ENCODE results near the gene SPATA12. TPM values are rescaled to one million over a fixed set of nuclear protein-coding genes. Genes with fewer than 3 reads are reported as not detected.

The SPATA12 gene
- total RNA-seq, 1 donor from 2014 or later: not detected

DNA sequence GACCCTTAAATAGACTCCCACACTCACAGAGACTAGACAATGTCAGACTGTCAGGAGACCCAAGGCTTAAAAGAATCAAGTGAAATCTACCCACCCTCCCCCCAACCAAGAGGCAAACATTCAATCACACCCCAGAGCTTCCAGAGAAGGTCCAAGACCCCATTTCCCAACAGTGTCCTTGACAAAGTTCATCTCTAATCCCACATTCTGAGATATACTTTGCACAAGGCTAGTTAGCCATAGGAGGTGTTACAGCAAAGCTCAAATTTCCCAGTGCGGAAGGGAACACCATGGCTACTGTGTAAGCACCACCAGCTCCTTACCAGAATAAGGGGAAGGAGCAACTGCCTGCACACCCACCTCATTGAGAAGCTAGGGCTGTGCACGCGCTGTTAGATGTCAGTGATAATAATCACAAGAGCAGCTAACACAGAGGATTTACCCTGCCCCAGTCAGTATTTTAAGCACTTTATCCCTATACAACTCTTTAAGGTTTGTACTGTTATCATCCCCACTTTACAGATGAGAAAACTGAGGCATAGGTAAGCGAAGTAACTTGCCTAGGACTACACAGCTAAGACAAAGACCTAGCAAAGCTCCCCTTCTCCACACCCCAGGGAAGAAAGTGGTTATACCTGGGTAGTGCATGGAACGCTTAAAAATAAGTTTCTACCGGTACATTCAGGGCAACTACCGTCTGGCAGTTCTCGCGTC, 17.3 kb downstream of the SPATA12 start:
- H3K36me3 ChIP-seq: no peaks in the 10 kb centered on the region
- peaks cover 3 to 8% of the 10 kb centered on the region in 2 donors for H3K4me1 ChIP-seq
- DNase-seq (ENCODE audit: low spot score in 2 of 2): no peak
- no peaks in the 10 kb centered on the region for H3K27me3 ChIP-seq
- H3K9me3 ChIP-seq: no peaks in the 10 kb centered on the region
- peak overlapping the region; percentile 85 to 94 for H3K4me3 ChIP-seq
- TF ChIP-seq, protein P1, sequence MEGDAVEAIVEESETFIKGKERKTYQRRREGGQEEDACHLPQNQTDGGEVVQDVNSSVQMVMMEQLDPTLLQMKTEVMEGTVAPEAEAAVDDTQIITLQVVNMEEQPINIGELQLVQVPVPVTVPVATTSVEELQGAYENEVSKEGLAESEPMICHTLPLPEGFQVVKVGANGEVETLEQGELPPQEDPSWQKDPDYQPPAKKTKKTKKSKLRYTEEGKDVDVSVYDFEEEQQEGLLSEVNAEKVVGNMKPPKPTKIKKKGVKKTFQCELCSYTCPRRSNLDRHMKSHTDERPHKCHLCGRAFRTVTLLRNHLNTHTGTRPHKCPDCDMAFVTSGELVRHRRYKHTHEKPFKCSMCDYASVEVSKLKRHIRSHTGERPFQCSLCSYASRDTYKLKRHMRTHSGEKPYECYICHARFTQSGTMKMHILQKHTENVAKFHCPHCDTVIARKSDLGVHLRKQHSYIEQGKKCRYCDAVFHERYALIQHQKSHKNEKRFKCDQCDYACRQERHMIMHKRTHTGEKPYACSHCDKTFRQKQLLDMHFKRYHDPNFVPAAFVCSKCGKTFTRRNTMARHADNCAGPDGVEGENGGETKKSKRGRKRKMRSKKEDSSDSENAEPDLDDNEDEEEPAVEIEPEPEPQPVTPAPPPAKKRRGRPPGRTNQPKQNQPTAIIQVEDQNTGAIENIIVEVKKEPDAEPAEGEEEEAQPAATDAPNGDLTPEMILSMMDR (IDR thresholded peaks at IDR 0.05): no peak
- peak overlapping the region in 1 of 2 donors; percentile 10 for H3K27ac ChIP-seq
- intact Hi-C loops (cut with DNase I): loop anchor here (2.0 kb wide), 1 partner anchor 81 kb away; no protein-coding TSS in a partner anchor

DNA sequence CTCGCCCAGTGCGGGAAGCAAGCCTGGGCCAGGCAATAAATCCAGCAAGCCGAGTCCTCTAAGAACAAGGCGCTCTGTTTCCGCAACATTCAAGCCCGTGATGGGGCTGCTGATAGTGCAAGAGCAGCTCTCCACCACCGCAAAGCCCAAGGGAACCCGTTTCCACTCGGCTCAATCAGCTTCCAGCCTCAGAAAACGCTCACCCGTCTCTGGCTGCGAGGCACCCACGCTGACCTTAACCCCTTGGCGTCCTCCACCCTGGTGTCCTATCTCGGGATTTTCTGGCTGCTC, 17.8 kb downstream of the SPATA12 start:
- intact Hi-C loops (cut with DNase I): loop anchor here (2.0 kb wide), 1 partner anchor 81 kb away; no protein-coding TSS in a partner anchor
- no peaks in the 10 kb centered on the region for H3K27me3 ChIP-seq
- peaks cover 3 to 8% of the 10 kb centered on the region in 2 donors for H3K4me1 ChIP-seq
- no peaks in the 10 kb centered on the region for H3K36me3 ChIP-seq
- TF ChIP-seq, protein P1 (IDR thresholded peaks at IDR 0.05): peak in 1 of 3 experiments; percentile 2
- peak overlapping the region in 1 of 2 donors; percentile 10 for H3K27ac ChIP-seq
- peak in 1 of 2 donors; percentile 80 for DNase-seq (ENCODE audit: low spot score in 2 of 2)
- no peaks in the 10 kb centered on the region for H3K9me3 ChIP-seq
- H3K4me3 ChIP-seq: peak overlapping the region; percentile 85 to 94

DNA sequence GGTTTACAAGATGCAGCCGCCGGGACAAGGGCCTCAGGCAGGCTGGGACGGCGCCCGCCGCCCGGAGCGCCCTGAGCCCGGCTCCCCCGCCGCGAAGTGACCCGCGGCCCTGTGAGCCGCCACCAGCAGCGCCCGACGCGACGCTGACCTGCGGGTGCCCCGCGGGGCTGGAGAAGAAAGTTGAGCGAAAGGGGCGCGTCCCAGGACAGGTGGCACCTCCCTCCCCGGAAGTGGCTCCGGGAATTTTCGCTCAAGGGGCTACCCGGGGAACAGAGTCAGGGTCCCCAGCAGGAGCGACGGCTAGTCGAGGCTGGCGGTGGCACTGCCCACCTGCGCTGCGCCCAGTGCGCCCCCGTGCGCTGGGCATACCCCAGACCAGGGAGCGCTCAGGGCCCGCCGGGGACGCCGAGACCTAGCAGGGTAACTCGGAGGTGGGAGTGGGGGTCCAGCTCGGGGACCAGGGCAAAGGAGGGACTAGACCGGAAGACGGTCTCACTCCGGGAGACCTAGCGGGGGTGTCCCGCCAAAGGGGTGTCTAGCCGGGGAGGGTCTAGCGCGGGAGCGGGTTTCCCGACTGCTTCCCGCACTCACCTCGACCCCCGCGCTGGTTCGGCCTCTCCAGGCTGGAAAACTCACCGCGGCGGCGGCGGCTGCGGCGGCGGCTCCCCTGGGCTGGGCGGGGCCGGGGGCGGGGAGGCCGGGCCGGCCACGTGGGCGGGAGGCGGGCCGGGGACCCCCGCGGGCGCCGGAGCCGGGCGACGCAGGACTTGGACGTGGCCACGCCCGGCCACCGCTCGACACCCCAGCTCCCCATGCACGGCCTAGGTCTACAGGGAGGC, 18.4 kb downstream of the SPATA12 start:
- peak in 1 of 2 donors; percentile 67 for DNase-seq (ENCODE audit: low spot score in 2 of 2)
- Histone ChIP-seq H3K27me3 (no peaks in the 10 kb centered on the region), H3K27ac (peak overlapping the region in 1 of 2 donors; percentile 10), H3K36me3 (no peaks in the 10 kb centered on the region), H3K4me1 (peaks cover 3 to 8% of the 10 kb centered on the region in 2 donors), H3K9me3 (no peaks in the 10 kb centered on the region), H3K4me3 (peak overlapping the region; percentile 85 to 94)
- TF ChIP-seq, protein P1 (IDR thresholded peaks at IDR 0.05): peak in 1 of 3 experiments; percentile 13
- intact Hi-C loops (cut with DNase I): loop anchor here (2.0 kb wide), 1 partner anchor 82 kb away; no protein-coding TSS in a partner anchor

DNA sequence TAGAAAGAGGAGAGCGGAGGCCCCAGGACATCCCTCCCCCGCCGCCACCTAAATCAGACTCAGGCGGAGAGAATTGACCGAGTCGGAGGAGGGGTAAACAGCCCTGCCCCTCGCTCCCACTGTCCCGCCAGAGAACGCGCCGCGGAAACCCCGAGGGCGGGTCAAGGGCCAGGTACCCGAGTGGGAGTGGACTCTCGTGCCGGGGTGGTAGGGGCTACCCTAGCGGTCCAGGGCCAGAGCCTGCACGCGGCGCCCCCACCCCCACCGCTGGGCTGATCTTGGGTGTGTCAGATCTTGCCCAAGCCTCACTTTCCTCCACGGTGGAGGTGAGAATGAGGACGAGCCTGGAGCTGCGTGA, 19.0 kb downstream of the SPATA12 start:
- no peak for DNase-seq (ENCODE audit: low spot score in 2 of 2)
- Histone ChIP-seq H3K27me3 (no peaks in the 10 kb centered on the region), H3K4me1 (peaks cover 3 to 8% of the 10 kb centered on the region in 2 donors), H3K27ac (no peak overlapping the region), H3K9me3 (no peaks in the 10 kb centered on the region), H3K4me3 (peak overlapping the region; percentile 85 to 94), H3K36me3 (no peaks in the 10 kb centered on the region)
- intact Hi-C loops (cut with DNase I): loop anchor here (2.0 kb wide), 1 partner anchor 83 kb away; no protein-coding TSS in a partner anchor
- TF ChIP-seq, protein P1 (IDR thresholded peaks at IDR 0.05): no peak

DNA sequence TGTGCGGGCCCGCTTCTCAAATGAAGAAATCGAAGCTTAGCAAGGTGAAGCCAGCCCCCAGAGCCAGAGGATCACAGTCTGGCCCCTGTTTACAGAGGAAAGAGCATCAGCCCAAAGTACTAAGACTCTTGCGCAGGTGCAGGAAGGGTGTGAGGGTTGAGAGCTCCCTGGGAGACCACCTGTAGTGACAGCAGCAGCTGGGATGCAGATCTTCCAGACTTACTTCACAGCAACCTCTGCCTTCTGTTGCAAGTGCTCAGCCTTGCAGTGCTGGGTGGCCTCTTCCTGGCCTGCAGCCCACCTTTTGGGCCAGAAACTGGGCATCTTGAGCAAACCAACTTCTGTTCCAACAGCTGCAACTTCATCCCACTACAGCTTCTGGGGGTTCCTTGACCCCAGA, 19.7 kb downstream of the SPATA12 start:
- no peak overlapping the region for H3K27ac ChIP-seq
- H3K27me3 ChIP-seq: no peaks in the 10 kb centered on the region
- H3K36me3 ChIP-seq: no peaks in the 10 kb centered on the region
- intact Hi-C loops (cut with DNase I): loop anchor here (10.0 kb wide), 1 partner anchor 375 kb away; no protein-coding TSS in a partner anchor
- H3K4me3 ChIP-seq: no peak overlapping the region
- TF ChIP-seq, protein P1 (IDR thresholded peaks at IDR 0.05): no peak
- no peak for DNase-seq (ENCODE audit: low spot score in 2 of 2)
- peaks cover 3 to 8% of the 10 kb centered on the region in 2 donors for H3K4me1 ChIP-seq
- H3K9me3 ChIP-seq: no peaks in the 10 kb centered on the region

Data from ascending aorta (tissue), 2 donors.